CD1c-positive myeloid dendritic cell (primary cell): ENCODE measurements around the gene PAQR4.
"Not testable (repeated sequence)": the region's sequence is repeated elsewhere in the genome, so short reads cannot be mapped to it uniquely, and the experiment has no call there.

Experiments used
- DNase-seq: peaks from one replicate; pipeline ENCODE4 v3.0.0-alpha.2; 2016; ENCODE audit errors: extremely low spot score

Gene PAQR4

DNA sequence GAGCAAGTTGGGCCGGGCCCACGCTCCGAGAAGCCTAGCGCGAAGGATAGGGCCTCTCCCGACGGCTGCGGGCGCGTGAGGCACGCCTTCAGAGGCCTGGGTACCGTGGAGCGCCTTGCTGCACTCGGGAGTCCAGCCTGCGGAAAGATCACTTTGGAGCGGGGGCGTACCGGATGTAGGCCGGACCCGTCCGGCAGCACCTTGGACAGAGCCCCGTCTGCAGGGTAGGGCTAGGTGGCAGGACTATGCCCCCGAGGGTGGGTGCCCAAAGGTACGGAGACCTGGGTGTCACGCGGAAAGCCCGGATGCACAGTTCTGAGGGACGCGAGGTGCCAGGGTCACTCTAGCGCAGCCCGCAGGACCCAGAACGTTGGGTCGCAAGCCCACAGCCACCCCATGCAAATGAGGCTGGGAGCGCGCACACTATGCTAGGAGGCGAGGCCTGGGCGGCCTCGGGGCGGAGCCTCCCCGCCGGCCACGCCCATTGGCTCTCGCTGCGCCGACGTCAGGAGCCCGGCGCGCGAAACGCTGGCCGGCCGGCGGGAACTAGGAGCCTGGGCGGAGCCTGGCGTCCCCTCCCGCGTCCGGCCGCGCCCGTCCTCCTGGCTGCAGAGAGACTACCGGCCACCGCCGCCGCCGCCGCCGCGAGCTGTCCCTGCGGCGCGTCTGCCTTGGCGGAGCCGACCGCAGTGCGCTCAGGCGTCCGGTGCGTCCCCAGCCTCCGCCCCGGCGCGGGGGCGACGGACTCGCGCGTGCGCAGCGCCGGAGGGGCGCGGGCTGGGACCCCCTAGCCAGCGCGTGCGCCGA is at the start of gene PAQR4:
PAQR4 (plus strand) TSS at position 611 of the 807 bp plus-strand sequence. CDS start 327 bp downstream, outside the sequence.
- peak; percentile 97 for DNase-seq

DNA sequence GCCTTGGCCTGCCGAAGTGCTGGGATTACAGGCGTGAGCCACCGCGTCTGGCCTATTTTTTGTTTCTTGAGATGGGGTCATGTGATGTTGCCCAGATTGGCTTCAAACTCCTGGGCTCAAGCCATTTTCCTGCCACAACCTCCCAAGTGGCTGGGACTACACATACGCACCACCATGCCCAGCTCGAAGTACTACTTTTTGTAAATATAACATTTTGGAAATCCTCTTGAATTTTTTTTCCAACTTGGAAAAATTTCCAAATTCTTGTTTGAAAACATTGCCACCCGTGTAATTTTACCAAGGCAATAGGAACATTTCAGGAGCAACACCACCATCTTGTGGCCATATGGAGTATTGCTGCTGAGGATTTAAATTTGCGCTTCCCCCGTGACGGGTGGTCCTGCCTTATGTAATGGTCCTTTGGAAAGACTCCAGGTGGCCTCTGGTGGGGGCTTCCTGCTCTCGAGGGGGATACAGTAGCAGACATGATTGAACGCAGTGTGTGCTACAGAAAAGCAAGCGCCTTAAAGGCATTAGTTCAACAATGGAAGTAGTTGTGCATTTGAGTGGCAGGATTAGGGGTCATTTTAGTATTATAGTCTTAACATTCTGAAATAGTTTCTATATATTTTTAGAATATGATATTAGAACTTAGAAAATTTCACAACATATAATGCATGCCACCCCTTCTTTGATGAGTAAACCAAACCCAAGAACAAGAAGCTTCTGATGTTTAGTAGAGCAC is 49.5 kb upstream of the PAQR4 start:
- DNase-seq, result peak; percentile 85

DNA sequence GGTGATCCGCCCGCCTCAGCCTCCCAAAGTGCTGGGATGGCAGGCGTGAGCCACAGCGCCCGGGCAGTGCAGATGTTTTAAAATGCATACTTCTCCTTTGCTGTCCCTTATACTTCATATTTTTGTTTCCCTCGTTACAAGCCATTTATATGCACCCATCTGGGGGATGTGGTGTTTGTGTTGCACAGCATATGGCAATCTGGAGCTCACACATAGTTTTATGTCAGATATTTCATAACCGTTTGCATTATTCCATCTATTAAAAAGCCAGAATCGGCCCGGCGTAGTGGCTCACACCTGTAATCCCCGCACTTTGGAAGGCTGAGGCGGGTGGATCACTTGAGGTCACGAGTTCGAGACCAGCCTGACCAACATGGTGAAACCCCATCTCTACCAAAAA is 45.7 kb upstream of the PAQR4 start:
- no peak for DNase-seq

DNA sequence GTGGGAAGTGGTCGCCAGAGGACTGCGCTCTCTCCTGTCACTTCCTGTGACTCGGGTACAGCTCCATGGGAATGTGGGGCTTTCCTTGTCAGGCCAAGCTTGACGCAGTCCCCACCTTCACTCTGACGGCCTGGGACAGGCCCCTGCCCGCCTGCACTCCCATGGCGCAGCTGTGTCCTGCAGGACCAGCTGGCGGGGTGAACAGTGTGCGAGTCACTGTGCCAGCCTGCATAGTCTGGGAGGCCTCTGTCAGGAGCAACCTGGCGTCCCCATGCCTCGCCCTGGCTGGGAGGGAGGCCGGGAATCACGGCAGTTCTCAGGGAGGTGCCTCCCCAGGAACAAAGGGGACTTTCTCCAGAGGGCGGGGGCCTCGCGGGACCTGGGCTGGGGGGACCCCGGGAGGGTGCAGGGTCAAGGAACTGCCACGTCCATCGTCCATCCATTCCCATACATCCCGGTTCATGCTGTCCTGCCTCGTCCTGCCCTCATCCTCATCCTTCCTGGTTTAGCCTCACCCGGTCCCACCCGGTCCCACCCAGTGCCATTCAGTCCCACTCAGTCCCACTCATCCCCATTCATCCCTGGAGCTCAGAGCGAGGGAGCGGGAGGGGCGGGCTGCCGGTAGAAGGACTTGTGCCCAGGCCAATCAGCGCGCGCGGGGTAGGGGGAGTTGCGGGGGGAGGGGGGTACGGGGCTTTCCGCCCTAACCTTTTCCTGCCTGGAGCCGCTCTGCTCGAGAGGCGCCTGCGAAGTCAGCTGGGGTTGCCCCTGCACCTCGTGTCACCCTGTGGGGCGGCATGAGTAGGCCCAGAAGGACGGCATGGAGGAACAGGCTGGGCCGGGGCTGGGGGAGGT is 44.0 kb upstream of the PAQR4 start:
- no peak for DNase-seq

DNA sequence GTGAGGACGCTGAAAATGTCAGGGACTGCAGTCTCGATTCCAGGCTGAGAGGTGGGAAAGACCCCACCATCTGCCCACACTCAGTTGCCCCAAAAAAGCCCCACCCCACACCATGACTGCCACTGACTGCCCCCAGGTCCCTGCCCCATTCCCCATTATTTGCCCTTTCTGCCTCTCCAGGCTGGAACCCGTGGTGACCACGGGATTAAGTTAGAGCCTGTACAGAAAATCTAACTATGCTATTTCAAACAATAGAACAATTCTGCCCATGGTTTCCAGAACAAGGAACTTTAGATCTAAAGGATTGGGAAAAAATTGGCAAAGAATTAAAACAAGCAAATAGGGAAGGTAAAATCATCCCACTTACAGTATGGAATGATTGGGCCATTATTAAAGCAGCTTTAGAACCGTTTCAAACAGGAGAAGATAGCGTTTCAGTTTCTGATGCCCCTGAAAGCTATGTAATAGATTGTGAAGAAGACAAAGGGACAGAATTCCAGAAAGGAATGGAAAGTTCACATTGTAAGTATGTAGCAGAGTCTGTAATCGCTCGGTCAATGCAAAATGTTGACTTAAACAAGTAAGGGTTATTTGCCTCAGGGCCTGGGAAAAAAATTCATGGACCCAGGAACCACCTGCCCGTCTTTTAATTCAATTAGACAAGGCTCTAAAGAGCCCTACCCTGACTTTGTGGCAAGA is 43.0 kb upstream of the PAQR4 start:
- DNase-seq, result no peak

DNA sequence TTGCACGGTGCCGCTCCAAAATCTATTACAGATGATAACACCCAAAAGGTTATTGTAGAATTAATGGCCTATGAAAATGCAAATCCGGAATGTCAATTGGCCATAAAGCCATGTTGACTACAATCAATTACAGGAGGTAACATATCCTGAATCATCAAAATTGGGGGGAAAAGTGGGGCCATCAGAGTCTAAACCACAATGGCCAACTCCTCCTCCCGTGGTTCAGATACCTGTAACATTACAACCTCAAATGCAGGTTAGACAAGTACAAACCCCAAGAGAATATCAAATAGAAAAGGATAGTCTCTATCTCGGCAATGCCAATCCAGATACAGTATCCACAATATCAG is 42.5 kb upstream of the PAQR4 start:
- DNase-seq, result no peak

DNA sequence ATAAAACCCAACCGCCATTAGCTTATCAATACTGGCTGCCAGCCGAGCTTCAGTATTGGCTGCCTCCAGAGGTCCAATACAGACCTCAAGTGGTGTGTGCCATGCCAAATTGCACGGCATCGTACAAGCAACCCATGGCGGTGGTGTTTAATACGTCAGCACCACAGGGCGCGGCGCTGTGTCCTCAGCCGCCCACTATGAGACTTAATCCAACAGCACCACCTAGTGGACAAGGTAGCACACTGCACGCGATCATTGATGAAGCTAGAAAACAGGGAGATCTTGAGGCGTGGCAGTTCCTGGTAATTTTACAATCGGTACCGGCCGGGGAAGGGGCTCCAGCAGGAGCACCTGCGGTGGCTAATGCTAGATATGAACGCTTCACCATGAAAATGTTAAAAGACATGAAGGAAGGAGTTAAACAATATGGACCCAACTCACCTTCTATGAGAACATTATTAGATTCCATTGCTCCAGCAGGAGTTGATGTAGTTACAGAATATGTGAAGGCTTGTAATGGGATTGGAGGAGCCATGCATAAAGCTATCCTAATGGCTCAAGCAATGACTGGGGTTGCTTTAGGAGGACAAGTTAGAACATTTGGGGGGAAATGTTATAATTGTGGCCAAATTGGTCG is 42.0 kb upstream of the PAQR4 start:
- DNase-seq, result peak; percentile 95

DNA sequence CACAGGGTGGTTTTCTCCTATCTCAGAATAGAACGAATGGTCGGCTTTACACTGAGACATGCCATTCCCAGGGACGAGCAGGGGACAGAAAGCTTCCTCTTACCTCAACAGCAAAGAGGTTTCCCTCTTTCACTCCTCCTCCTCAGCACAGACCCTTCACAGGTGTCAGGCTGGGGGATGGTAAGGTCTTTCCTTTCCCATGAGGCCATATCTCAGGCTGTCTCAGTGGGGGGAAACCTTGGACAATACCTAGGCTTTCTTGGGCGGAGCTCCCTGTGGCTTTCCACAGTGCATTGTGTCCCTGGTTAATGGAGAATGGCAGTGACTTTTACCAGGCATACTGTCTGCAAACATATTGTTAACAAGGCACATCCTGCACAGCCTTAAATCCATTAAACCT is 41.0 kb upstream of the PAQR4 start:
- not testable (repeated sequence) for DNase-seq

DNA sequence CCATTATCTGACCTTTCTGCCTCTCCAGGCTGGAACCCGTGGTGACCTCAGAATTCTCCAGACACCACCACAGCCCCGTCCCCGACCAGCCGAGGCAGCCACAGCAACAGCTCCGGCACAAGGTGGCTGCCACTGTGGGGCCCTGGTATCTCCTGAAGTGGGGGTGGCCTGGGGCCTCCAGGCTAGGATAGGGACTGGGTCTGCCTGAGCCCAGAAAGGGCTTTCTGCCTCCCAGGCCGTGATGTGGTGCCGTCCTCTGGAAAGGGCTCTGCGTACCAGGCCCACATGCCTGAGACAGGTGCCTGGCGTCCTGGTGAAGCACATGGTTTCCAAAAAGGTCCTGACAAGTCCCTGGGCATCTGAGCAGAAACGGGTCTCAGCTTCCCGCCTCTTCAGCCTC is 40.4 kb upstream of the PAQR4 start:
- no peak for DNase-seq

DNA sequence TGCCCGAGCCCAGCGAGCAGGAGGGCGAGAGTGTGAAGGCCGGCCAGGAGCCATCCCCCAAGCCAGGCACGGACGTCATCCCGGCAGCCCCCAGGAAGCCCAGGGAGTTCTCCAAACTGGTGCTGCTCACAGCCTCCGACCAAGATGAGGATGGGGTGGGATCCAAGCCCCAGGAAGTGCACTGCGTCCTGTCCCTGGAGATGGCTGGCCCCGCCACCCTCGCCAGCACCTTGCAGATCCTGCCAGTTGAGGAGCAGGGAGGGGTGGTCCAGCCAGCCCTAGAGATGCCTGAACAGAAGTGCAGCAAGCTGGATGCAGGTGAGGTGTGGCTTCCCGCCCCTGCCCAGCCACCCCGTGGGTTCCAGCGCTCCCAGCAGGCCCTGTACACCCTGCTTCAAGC is 39.5 kb upstream of the PAQR4 start:
- DNase-seq, result no peak

DNA sequence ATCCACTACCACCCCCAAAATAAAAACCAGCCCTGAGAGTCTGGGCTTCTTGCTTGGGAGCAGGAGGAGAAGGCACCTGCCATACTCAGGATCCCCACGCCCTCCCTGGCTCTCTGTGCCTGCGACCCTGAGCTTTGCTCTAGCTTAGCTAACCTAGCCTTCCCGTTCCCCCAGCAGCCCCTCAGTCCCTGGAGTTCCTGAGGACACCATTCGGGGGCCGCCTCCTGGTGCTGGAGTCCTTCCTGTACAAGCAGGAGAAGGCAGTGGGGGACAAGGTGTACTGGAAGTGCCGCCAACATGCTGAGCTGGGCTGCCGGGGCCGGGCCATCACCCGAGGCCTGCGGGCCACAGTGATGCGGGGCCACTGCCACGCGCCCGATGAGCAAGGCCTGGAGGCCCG is 38.9 kb upstream of the PAQR4 start:
- no peak for DNase-seq

DNA sequence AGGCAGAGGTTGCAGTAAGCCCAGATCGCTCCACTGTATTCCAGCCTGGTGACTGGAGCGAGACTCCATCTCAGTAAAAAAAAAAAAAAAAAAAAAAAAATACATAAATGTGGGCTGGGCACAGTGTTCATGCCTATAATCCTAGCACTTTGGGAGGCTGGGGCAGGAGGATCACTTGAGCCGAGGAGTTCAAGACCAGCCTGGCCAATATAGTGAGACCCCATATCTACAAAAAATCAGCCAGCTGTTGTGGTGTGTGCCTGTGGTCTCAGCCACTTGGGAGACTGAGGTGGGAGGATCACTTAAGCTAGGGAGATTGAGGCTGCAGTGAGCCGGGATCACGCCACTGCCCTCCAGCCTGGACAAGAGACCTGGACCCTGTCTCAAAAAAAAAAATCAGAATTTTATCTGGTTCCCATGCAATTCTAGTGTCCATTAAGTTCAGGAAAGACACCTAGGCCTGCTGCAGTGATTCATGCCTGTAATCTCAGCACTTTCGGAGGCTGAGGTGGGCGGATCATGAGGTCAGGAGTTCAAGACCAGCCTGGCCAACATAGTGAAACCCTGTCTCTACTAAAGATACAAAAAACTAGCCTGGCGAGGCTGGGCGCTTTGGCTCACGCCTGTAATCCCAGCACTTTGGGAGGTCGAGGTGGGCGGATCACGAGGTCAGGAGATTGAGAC is 37.8 kb upstream of the PAQR4 start:
- DNase-seq, result not testable (repeated sequence)

DNA sequence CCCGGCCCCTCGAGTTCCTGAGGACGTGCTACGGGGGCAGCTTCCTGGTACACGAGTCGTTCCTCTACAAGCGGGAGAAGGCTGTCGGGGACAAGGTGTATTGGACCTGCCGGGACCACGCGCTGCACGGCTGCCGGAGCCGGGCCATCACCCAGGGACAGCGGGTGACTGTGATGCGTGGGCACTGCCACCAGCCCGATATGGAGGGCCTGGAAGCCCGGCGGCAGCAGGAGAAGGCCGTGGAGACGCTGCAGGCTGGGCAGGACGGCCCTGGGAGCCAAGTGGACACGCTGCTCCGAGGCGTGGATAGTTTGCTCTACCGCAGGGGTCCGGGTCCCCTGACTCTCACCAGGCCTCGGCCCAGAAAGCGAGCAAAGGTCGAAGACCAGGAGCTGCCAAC is 36.0 kb upstream of the PAQR4 start:
- DNase-seq, result no peak

DNA sequence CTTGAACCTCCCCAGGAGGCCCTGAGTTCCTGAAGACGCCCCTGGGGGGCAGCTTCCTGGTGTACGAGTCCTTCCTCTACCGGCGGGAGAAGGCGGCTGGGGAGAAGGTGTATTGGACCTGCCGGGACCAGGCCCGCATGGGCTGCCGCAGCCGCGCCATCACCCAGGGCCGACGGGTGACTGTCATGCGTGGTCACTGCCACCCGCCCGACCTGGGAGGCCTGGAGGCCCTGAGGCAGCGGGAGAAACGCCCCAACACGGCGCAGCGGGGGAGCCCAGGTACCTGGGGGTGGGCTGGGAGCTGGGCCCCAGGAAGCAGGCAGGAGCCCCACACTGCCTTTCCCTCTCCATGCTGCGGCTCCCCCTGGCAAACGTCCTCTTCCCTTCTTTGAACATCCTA is 35.4 kb upstream of the PAQR4 start:
- DNase-seq, result no peak

DNA sequence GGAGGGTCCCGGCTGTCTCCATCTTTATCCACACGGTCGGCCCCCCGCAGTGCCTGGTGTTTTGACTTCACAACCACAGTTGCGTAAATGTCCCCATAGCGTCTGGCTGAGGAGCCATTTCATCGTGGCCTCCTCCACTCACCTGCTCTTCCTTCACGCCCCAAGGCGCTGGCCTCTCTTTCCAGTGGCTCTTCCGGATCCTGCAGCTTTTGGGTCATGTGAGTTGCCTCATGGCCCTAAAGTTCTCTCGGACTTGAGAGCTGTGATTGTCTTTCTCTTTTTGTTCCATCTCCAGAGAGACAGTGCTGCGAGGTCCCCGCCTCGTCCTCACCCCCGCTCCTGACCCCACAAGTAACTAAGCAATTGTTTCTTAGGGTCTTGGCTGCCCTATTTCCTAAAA is 34.7 kb upstream of the PAQR4 start:
- DNase-seq, result no peak

DNA sequence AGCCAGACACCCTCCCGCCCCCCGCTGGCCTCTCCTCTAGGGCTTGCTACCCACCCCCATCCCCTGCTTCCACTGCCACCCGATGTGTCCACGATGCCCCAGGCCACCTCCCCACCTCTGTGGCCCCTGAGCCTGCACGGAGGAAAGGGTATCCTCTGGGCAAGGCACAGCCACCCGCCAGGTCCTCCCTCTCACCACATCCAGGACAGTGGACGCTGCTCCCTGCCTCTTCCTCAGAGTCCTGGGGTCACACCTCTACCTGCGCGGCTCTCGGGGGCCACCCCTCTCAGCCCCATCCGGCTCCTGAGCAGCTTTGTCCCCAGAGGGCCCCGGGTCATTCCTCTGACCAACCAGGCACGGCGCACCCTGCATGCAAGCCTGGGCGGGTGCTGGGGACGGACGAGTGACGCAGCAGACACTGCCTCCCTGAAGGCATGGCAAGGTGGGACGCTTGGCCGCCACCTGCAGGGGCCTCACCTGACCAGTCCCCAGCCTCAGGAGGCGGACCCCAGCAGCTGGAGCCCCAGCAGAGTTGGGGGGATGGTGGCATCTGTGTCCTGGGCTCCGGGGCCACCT is 32.6 kb upstream of the PAQR4 start:
- DNase-seq, result no peak

DNA sequence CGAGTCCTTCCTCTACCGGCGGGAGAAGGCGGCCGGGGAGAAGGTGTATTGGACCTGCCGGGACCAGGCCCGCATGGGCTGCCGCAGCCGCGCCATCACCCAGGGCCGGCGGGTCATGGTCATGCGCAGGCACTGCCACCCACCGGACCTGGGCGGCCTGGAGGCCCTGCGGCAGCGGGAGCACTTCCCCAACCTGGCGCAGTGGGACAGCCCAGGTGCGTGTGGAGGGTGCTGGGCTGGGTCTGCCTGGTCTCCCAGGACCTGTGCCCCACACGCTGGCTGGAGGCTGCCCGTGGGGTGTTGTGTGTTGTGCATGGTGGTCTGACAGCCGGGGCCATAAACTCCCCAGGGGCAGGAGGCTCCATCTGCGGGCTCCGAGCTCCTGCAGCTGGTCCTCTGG is 32.0 kb upstream of the PAQR4 start:
- no peak for DNase-seq

DNA sequence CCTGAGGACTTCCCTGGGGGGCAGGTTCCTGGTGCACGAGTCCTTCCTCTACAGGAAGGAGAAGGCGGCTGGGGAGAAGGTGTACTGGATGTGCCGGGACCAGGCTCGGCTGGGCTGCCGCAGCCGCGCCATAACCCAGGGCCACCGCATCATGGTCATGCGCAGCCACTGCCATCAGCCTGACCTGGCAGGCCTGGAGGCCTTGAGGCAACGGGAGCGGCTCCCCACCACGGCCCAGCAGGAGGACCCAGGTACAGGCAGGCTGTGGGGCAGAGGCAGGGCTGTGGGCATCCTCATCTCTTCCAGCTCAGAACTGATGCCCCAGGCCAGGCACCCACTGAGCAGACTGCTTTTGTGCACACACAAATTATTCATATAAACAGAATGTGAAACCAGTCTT is 30.9 kb upstream of the PAQR4 start:
- no peak for DNase-seq

DNA sequence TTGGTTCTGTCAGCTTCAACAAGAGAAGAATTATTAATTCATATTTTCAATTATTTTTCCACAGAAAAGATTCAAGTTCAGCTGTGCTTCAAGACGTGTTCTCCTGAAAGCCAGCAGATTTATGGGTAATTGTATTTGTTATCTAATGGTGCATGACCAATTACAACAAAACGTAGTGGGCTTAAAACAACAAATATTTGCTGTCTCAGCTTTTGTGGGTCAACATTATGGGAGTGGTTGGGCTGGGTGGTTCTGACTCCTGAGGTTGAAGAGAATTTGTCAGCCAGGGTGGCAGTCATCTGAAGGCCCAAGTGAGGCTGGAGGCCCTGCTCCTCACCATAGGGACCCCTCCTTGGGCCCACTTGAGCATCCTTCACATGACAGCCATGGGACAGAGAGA is 29.2 kb upstream of the PAQR4 start:
- no peak for DNase-seq

DNA sequence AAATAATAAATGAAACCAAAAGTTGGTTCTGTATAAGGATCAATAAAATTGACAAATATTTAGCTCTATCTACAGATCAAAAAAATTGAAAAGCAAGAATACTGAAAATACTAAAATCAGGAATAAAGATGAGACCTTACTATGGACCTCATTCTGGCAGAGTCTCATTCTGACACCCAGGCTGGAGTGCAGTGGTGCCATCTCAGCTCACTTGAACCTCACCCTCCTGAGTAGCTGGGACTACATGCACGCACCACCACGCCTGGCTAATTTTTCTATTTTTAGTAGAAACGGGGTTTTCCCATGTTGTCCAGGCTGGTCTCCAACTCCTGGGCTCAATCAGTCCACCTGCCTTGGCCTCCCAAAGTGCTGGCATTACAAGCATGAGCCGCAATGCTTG is 27.1 kb upstream of the PAQR4 start:
- no peak for DNase-seq
